AG10803 (cell line): ENCODE measurements around the gene ASTN1.
A peak's percentile ranks its signal among the peaks of the same experiment; 100 is the strongest.

Source experiments
- DNase-seq: peaks from one replicate; pipeline ENCODE4 v3.0.0; 2010; ENCODE audit warnings: low read depth
- H3K4me3 ChIP-seq: 2 replicates; pipeline ENCODE4 v1.5.1; 2011; ENCODE audit warnings: mild to moderate bottlenecking, low read length, control low read depth
- TF ChIP-seq, protein P1 (sequence below): conservative IDR thresholded peaks from 2 replicates; pipeline ENCODE4 v1.5.1; 2011; ENCODE audit warnings: mild to moderate bottlenecking, low read length, control low read depth, inconsistent platforms

The ASTN1 gene

DNA sequence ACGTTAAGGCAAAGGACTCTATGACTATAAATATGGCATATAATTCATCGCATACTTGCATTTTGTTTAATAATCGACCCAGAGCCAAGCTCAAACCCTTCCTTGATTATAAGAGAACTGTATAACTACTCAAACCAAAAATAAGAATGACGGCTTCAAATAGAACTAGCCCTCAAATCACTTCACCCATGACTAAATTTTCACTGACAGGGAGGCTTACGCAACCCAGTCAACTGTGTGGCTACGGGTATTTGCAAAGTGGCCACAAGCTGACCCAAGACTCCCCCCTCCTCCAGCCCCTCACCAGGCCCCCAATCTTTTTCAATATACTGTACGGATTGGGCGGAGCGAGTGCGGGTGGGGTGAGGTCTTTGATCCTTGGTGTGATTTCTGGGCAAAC, 268.3 kb downstream of the ASTN1 start:
- DNase-seq = no peak
- TF ChIP-seq, protein P1, sequence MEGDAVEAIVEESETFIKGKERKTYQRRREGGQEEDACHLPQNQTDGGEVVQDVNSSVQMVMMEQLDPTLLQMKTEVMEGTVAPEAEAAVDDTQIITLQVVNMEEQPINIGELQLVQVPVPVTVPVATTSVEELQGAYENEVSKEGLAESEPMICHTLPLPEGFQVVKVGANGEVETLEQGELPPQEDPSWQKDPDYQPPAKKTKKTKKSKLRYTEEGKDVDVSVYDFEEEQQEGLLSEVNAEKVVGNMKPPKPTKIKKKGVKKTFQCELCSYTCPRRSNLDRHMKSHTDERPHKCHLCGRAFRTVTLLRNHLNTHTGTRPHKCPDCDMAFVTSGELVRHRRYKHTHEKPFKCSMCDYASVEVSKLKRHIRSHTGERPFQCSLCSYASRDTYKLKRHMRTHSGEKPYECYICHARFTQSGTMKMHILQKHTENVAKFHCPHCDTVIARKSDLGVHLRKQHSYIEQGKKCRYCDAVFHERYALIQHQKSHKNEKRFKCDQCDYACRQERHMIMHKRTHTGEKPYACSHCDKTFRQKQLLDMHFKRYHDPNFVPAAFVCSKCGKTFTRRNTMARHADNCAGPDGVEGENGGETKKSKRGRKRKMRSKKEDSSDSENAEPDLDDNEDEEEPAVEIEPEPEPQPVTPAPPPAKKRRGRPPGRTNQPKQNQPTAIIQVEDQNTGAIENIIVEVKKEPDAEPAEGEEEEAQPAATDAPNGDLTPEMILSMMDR = no peak
- no peak overlapping the region for H3K4me3 ChIP-seq

DNA sequence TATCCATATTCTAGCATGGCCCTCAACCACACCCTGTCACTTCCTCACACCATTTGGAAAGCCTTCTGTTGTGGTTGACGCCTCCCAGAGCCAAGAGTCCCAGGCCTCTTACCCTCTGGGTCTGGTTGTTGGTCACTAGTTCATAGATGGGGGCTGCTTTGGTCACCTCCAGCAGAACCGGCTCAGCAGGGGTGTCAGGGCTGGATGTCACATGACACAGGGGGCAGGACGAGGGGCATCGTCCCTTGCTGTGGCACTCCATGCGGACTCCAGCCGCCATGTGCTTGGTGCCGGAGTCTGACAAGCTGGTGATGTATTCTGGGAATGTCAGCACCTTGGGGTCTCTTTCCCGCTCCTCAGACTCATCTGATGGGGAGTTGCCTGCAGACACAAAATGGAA, 270.1 kb downstream of the ASTN1 start:
- DNase-seq = no peak
- TF ChIP-seq, protein P1 = no peak
- H3K4me3 ChIP-seq = no peak overlapping the region

DNA sequence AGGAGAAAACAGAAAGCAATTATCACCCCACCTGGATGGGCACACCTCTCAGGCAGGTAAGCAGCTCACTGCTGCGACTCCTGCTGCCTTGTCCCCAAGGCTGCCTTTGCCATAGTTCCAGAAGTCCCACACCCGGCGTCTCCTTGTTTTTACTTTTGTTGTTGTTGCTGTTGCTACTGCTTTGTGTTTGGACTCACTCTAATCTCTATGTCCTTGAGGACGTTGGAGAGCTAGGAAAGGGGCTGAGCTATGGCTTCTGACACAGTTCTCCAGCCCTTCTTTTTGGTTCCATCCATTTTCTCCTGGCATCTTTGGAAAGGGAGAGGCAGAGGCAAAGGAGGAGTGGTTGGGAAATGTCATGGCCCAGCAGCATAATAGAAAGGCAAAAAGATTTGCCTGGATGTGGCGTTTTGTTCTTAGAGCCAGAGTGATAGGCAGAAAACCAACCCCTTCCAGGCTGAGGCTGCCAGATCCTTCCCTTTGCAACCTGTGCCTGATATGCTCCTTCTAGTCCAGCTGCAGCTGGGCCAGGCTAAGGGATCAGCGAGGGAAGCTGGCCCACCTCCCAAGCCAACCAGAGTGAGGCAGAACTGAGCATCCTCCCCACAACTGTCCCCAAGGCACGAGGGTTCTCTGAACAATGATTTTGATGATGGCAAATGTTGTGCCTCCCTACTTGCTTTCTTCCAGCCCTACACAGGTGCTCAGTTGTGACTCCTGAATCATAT, 270.7 kb downstream of the ASTN1 start:
- DNase-seq = no peak
- TF ChIP-seq, protein P1 = no peak
- no peak overlapping the region for H3K4me3 ChIP-seq

DNA sequence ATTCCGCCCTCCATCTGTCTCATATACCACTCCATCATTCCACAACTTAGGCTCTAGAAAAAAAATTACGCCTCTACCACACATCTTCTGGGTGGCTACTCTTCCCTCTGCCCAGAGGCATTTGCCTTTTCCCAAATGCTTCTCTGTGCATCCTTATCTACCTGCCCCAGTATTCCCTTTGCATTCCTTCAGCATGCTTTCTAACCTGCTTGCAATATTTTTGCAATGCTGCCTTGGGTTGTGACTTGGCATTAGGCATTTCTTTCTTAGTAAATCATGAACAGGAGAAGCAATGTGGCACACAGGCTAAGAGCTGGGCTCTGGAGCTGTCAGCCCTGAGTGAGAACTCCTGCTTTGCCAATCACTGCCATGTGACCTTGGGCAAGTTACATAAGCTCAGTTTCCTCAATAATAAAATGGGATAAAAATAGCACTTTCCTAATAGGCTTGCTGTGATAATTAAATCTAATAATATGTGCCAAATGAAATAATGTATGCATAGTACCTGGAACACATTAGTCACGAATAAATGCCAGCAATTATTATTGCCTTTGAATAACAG, 276.0 kb downstream of the ASTN1 start:
- TF ChIP-seq, protein P1 = no peak
- H3K4me3 ChIP-seq = no peak overlapping the region
- DNase-seq = no peak

DNA sequence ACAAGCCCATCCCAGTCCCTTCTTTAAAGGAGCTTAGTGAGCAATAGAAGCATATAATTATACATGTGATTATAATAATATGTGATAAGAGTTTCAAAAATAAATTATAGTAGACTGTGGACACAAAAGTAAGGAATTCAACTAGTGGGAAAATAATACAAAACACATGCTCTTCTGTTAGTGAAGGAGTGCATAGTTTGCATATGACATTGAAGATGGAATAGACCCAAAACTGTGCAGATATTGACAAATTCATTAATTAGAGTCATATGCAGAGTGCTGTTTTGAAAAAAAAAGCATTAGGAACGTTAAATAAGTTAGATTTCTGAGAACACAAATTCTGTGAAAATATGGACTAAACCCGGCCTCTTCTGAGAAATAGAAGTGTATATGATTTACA, 278.8 kb downstream of the ASTN1 start:
- DNase-seq = peak; percentile 83
- no peak overlapping the region for H3K4me3 ChIP-seq
- TF ChIP-seq, protein P1 = no peak

DNA sequence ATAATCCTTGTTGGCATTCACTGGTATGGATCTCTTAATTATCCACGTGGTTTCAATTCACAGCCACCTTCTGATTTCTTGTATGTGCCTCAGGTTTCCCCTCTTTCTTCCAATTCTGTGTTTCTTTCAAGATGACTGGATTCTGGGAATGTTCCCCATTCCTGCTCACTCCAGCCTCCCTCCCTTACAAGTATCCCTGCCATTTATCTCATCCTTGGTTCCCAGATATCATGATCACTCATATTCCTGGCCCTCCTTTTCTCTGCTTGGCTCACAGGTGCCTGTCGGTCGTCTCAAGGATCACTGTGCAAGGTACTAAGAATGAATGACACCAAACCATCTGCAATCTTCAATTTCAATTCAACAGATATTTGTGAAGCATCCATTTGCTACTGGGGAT, 279.2 kb downstream of the ASTN1 start:
- TF ChIP-seq, protein P1 = no peak

DNA sequence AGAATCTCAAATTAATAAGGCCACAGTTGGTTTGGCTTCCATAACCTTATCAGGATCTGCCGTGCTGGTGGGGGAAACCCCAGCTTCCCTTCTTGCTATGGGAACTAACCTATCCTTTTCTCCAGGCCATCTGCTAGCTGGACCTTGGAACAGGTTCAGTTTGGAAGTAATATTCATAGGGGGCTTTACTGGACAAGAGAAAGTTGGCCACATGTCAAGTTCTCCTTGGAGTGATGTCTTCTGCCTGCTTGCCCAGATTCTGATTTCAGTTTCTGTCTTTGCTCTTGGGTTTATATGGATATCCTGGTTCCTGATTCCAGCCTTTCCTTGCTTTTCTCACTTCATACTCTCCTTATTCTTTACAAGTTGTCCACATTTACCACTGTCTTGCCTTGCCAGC, 279.6 kb downstream of the ASTN1 start:
- DNase-seq = no peak
- no peak overlapping the region for H3K4me3 ChIP-seq
- TF ChIP-seq, protein P1 = no peak

More for the DNA sequence above, 279.2 kb downstream of the ASTN1 start:
- no peak overlapping the region for H3K4me3 ChIP-seq
- DNase-seq = no peak
